ENCODE data around the gene POLD1.
"Not testable (repeated sequence)": the region's sequence is repeated elsewhere in the genome, so short reads cannot be mapped to it uniquely, and the experiment has no call there.

POLD1 gene

GRCh38 chr19:50435627-50436026 lies 51.5 kb downstream of the POLD1 start:
- DNase-seq (ENCODE audit: low read depth in 2 of 2): no peak

GRCh38 chr19:50437862-50438449 lies 53.8 kb downstream of the POLD1 start:
- DNase-seq (ENCODE audit: low read depth in 2 of 2): no peak

- not testable (repeated sequence) for DNase-seq (ENCODE audit: low read depth in 2 of 2)
Observed at GRCh38 chr19:50439130-50439529, 55.0 kb downstream of the POLD1 start.

GRCh38 chr19:50444059-50444458 lies 59.9 kb downstream of the POLD1 start:
- DNase-seq (ENCODE audit: low read depth in 2 of 2): no peak

- DNase-seq (ENCODE audit: low read depth in 2 of 2): no peak
Observed at GRCh38 chr19:50447053-50447452, 62.9 kb downstream of the POLD1 start.

- no peak for DNase-seq (ENCODE audit: low read depth in 2 of 2)
Observed at GRCh38 chr19:50447750-50448149, 63.6 kb downstream of the POLD1 start.

- no peak for DNase-seq (ENCODE audit: low read depth in 2 of 2)
Observed at GRCh38 chr19:50449236-50449899, 65.2 kb downstream of the POLD1 start.

- no peak for DNase-seq (ENCODE audit: low read depth in 2 of 2)
Observed at GRCh38 chr19:50450369-50451222, 66.4 kb downstream of the POLD1 start.

GRCh38 chr19:50451223-50451534 lies 67.0 kb downstream of the POLD1 start:
- DNase-seq (ENCODE audit: low read depth in 2 of 2): no peak

- DNase-seq (ENCODE audit: low read depth in 2 of 2): no peak
Observed at GRCh38 chr19:50453243-50453642, 69.1 kb downstream of the POLD1 start.

- DNase-seq (ENCODE audit: low read depth in 2 of 2): no peak
Observed at GRCh38 chr19:50455992-50456391, 71.8 kb downstream of the POLD1 start.

GRCh38 chr19:50457300-50457699 lies 73.2 kb downstream of the POLD1 start:
- no peak for DNase-seq (ENCODE audit: low read depth in 2 of 2)

- no peak for DNase-seq (ENCODE audit: low read depth in 2 of 2)
Observed at GRCh38 chr19:50458396-50459066, 74.4 kb downstream of the POLD1 start.

- DNase-seq (ENCODE audit: low read depth in 2 of 2): no peak
Observed at GRCh38 chr19:50459067-50459456, 74.9 kb downstream of the POLD1 start.

GRCh38 chr19:50459638-50460037 lies 75.5 kb downstream of the POLD1 start:
- no peak for DNase-seq (ENCODE audit: low read depth in 2 of 2)

GRCh38 chr19:50460161-50460765 lies 76.1 kb downstream of the POLD1 start:
- DNase-seq (ENCODE audit: low read depth in 2 of 2): no peak

GRCh38 chr19:50461066-50461875 lies 77.1 kb downstream of the POLD1 start:
- peak; percentile 44 to 55 for DNase-seq (ENCODE audit: low read depth in 2 of 2)

GRCh38 chr19:50462970-50463369 lies 78.8 kb downstream of the POLD1 start:
- no peak for DNase-seq (ENCODE audit: low read depth in 2 of 2)

GRCh38 chr19:50464348-50464747 lies 80.2 kb downstream of the POLD1 start:
- DNase-seq (ENCODE audit: low read depth in 2 of 2): no peak

GRCh38 chr19:50465000-50465399 lies 80.9 kb downstream of the POLD1 start:
- DNase-seq (ENCODE audit: low read depth in 2 of 2): no peak
